GM18867 (cell line): ENCODE results near the gene ACTMAP.
"Not testable (repeated sequence)": the region's sequence is repeated elsewhere in the genome, so short reads cannot be mapped to it uniquely, and the experiment has no call there.

Source experiments
- ATAC-seq: cut with Tn5 transposase; IDR thresholded peaks from one replicate; pipeline ENCODE4 v1.9.1; 2021; ENCODE audit warnings: mild to moderate bottlenecking, moderate library complexity; ENCODE audit not compliant: unreplicated experiment

Gene ACTMAP

DNA sequence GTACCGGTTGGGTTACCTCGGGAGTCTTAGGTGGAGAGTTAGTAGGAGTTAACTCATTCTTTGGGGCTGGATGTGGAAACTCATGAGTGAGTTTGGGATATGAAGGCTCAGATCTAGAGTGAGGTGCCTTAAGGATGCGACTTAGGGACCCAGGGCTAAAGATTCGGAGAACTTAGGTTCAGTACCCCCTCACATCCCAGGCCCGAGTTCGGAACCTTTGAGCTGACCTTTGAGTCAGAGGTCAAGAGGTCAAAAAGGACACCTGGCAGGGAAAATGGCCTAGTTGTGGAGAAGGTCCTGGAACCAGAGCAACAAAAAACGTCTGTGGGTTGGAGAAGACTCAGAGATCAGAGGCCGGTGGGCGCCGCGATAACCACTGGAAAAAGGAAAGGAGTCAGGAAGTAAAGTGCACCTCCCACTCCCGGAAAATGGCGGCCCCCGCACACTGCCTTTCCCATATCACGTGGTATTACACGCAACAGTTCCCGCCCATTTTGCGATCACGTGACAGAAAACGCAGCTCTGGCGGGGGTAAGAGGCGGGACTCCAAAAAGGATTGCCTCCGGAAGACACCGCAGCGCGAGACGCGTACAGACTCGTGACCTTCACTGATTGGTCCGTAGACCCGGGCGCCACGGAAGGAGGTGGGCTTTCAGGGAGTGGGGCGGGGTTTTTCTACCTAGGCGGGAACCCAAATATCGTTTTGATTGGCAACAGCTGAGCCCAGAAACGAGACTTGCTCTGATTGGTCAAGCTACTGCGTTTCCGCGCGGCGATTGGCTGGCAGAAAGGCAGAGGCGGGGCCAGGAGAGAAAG is at the start of gene ACTMAP:
ACTMAP (minus strand) TSS at position 420 of the 816 bp plus-strand sequence. CDS start 674 bp downstream, outside the sequence.
- ATAC-seq: peak; percentile 85

- no peak for ATAC-seq
Measured at GRCh38 chr19:40799558-40800338, 49.5 kb upstream of the ACTMAP start.

DNA sequence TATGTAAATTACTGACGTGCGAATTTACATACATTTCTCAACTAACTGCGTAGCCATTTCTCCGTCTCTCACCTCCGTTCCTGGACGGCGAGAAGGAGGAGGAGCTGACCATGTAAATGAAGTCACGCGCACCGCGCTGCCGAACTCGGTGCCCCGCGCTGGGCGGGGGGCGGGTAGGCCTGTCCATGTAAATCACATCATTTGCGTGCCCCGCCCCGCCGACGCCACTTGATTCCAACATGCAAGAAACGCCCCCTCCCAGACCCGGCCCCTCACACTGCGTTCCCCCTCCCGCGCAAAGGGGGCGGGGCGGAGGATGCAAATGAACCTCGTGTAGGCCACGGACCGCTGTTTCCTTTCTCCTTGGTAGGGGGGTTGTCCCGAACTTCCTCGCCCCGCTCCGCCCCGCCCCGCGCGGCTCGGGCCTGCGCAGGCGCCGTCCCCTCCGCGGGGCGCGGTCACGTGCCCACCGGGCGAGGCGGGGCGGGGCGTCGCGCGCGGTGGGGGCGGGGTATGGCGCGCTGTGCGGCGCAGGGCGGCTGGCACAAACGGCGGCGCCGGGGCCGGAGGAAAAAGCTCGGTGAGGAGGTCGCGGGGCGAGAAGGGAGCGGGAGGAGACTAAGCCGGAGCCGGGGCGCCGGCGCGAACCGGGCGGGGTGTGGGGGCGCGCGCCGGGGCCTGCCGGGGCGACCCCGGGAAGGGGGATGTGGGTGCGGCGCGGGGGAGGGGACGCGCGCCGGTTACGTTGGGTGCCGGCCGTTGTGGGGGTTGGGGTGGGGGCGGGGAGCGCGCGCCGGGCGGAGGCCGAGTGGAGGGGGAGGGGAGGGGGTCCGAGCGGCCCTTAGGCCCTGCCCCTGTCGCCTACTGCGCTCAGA is 48.6 kb upstream of the ACTMAP start, which contains the start of gene EGLN2:
EGLN2 (plus strand) TSS at position 509 of the 875 bp plus-strand sequence. CDS start 1,382 bp downstream, outside the sequence.
- peak; percentile 74 for ATAC-seq

DNA sequence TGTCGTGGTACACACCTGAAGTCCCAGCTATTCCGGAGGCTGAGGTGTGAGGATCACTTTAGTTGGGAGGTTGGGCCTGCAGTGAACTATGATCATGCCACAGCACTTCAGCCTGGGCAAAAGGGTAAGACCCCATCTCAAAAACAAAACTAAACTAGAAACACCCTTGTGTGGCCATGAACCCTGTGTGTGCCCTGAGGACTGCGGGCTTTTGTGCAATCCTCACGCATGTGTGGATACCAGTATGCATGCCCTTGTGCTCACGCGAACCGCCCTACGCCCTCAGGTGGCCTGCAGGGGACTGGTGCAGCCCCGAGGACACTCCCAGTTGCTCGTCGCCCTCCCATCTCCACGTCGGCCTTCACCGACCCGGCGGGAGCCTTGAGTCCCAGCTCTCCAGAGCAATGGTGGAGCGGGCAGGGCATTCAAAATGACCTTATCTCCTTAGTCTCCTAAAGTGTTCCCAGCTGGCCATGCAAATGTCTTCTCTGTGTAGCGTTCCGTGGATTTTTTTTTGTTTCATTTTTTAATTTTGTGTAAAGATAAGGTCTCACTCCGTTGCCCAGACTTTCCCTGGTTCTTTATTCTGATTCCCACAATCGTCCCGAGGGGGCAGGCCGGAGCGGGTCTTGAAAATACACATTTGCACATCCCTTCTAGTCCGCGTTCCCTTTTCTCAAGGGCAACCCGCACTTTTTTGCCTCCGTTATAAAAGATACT is 47.8 kb upstream of the ACTMAP start:
- no peak for ATAC-seq

DNA sequence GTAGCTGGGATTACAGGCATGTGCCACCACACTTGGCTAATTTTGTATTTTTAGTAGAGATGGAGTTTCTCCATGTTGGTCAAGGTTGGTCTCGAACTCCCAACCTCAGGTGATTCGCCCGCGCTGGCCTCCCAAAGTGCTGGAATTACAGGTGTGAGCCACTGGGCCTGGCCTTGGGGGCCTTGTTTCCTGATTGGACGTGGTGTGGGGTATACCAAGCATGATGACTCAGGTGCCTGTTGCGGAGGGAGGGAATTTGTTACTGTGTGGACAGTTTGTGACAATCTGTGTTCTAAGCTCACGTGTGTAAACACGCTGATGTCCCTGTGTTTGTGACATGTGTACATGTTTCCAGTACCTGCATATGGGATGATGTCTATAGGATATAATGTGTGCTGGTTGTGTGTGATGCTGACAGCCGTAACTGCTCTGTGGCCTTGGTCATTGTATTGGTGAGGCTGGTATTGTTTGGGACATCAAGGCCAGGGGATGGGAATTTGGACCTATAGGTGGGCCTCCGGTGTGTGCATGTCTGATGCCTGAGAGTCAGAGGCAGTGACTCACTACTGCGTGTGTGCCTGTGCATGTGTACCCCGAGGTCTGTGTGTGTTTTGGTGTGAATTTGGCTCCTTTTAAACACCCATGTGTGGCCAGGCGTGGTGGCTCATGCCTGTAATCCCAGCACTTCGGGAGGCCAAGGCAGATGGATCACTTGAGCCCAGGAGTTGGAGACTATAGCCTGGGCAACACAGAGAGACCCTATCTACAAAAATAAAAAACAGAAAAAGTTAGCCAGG is 47.1 kb upstream of the ACTMAP start:
- no peak for ATAC-seq

DNA sequence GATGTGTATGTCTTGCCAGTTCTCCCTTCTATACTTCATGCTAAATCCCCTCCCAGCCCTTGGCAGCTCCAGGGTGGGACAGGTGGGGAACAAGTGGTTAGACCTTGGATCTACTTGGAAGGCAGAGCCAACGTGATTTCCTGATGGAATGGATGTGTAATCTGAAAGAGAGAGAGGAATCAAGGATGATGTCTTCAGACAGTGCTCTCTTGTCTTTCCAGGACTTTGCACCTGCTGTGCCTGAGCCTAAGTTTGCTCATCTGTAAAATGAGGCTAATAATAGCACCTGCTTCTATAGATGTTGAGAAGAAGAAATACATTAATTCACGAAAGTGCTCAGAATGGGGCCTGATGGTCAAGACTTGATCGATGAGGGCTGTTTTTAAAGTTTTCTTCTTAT is 41.7 kb upstream of the ACTMAP start:
- no peak for ATAC-seq

GRCh38 chr19:40791349-40791748 is 41.1 kb upstream of the ACTMAP start:
- no peak for ATAC-seq

DNA sequence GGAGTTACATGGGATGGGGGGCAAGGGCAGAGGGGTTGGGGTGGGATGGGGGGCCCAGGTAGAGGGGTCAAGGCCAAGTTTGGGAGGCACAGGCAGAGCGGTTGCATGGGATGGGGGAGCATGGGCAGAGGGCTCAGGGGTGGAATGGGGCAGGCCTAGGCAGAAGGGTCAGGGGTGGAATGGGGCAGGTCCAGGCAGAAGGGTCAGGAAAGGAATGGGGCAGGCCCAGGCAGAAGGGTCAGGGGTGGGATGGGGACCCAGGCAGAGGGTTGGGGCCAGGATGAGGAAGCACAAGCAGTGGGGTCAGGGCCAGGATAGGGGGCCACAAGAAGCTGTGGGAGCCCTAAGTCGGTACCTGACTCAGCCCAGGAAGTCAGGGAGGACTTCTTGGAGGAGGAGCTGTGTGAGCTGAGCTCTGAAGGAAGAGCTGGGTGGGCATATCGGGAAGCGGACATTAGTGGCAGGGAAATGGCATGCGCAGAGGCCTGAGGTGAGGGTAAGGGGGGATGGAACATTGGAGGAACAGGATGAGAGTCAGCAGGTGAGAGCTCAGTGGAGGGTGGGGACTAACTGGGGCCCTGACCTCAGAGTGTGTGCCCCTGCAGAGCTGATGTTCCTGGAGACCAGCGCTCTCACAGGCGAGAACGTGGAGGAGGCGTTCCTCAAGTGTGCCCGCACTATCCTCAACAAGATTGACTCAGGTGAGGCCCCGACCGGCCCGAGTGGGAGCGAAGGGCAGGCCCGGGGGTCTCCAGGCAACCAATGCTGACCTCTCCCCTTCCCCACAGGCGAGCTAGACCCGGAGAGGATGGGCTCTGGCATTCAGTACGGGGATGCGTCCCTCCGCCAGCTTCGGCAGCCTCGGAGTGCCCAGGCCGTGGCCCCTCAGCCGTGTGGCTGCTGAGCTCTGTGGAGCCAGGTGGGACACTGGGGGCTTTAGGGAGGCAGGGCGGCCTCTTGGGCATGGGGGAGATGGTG is 36.1 kb upstream of the ACTMAP start:
- no peak for ATAC-seq

DNA sequence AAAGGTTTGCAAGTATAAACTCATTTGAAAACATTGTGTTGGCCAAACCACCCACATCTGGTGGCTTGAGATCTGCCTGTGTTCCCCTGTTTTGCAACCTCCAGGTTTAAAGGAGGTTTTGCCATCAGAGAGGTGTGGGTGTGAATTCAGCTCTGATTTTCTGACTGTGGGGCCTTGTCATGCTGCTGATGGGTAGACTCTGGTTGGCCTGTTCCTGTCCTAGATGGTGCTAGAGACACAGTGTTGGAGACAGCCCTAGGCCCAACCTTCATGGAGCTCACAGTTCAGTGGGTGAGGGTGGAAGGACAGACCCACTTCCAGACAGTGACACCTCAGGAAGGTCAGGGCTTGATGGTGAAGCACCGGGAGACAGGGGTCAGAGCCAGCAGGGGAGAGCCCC is 35.2 kb upstream of the ACTMAP start:
- no peak for ATAC-seq

GRCh38 chr19:40784146-40784545 is 33.9 kb upstream of the ACTMAP start:
- ATAC-seq: not testable (repeated sequence)

DNA sequence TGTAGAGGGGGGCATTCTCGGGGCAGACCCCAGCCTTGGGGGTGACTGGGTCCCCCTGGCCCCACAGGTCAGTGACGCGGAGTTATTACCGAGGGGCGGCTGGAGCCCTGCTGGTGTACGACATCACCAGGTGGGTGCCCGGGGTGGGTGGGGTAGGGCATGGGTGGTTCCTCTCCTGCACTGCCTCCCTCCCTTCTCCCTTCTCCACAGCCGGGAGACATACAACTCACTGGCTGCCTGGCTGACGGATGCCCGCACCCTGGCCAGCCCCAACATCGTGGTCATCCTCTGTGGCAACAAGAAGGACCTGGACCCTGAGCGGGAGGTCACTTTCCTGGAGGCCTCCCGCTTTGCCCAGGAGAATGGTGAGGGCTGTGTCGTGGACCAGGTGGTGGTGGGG is 33.4 kb upstream of the ACTMAP start:
- ATAC-seq: no peak

DNA sequence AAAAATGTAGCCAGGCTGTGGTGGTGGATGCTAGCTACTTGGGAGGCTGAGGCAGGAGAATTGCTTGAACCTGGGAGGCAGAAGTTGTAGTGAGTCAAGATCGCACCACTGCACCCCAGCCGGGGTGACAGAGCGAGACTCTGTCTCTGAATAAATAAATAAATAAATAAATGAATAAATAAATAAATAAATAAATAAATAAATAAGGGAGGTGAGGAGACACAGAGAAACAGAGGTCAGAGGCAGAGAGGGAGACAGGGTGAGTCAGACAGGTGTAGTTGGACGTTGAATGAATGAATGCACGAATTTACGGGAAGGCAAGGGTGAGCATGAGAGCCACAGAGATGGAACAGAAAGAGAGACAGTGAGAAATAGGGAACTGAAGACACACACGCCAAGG is 30.9 kb upstream of the ACTMAP start:
- ATAC-seq: no peak

- ATAC-seq: no peak
Measured at GRCh38 chr19:40780582-40780981, 30.3 kb upstream of the ACTMAP start.

DNA sequence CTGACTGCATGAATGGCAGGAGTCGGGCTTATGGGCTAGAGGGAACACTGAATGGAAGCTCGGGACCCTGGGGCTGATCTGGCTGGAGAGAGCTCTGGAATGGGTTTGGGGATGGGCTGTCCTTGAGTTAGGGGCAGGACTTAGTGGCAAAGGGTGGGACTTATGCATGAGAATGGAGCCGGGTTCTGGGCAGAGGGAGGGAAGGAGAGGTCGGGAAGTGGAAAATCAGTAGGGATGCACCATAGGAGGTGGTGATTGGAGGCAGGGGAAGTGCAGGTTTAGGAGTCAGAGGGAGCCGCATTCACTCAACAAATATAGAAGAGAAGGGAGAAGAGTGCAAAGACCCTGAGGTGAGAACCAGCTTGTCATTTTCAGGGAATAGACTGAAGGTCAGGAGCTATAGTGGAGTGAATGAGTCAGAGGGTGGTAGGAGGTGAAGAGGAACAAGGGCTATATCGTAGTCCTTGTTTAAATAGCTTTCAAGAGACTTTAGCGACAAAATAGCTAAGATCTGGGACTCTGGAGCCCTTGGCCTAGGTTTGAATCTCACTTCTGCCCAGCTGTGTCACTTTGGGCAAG is 28.5 kb upstream of the ACTMAP start:
- ATAC-seq: no peak

GRCh38 chr19:40777937-40778705 is 27.8 kb upstream of the ACTMAP start, which contains the start of gene RAB4B:
Gene RAB4B, plus strand, starts transcription at chr19:40778247. Its CDS starts 129 bp downstream, at chr19:40778376.
- peak; percentile 62 for ATAC-seq

DNA sequence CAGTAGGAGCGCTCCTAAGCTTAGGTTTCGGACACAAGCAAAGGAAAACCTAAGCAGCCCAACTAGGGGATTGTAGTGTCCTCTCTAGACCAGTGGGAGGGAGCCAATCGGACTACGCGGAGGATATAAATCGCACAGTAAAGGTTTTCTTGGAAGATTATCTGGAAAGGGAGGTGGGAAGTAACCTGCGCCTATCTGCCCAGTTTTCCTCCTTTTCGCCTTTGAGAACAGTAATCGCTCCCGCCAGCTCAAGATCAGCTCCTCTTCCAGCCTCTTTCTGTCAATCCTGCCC is 27.3 kb upstream of the ACTMAP start:
- ATAC-seq: no peak

DNA sequence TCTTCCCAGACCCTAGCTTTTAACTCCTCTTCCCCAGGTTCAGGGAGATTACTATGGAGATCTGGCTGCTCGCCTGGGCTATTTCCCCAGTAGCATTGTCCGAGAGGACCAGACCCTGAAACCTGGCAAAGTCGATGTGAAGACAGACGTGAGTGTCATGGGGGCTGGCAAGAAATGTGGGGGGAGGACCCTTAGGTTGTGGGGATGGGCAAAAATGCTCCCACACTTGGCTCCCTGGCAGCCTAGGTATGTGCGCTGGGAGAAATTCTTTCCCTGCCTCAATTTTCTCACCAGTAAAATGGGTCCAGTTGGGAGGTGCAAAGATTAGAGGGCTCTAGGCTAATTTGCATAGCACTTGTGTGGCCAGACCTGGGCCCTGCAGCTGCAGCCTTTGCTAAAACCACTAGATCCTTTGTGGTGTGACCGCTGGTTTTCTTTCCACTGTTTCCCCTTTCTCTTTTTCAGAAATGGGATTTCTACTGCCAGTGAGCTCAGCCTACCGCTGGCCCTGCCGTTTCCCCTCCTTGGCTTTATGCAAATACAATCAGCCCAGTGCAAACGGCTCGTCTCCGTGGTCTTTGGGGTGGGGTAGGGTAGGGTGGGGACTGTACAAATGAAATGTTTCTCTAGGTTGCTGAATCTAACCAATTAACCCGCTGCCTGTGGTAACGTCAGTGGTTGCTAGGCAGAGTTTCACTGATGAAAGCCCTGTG is 26.8 kb upstream of the ACTMAP start:
- peak; percentile 61 for ATAC-seq
